ENCODE measurements around the gene ICAM1. TPM values are rescaled to one million over a fixed set of nuclear protein-coding genes. Genes with fewer than 3 reads are reported as not detected.

The ICAM1 gene
- total RNA-seq, 1 donor from 2014 or later = 37.4 TPM

DNA sequence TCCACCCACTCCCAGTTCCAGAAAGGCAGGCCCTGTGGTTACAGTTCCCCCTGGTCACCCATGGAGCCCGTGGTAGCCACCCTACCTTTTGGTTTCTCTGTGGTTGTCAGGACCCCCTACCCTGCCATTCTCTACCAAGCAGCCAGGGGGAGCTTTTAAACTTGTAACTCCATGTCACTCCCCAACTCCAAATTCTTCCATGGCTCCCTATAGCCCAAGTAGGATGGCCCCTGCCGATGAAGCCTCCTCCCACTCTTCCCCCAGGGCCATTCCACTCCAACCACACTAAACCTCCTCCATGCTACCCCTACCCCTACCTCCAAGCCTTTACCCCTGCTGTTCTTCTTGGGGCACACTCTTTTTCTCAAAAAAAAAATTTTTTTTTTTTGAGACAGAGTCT lies 42.0 kb upstream of the ICAM1 start:
- peaks cover 34% of the 10 kb centered on the region for H3K4me1 Mint-ChIP-seq
- ChIA-PET CTCF (interaction anchor here (1.5 to 8.1 kb wide), 2 partner anchors 18 to 21 kb away, joined by 5 to 93 read pairs; partner anchors contain the start of gene MRPL4), POLR2A (interaction anchor here (1.4 to 1.6 kb wide), 2 partner anchors 21 to 23 kb away, joined by 3 to 7 read pairs; partner anchors contain the start of gene MRPL4)
- no peaks in the 10 kb centered on the region for H3K9me3 Mint-ChIP-seq
- no peaks in the 10 kb centered on the region for H3K36me3 Mint-ChIP-seq (ENCODE audit: low read depth)
- intact Hi-C loops (cut with micrococcal nuclease) = loop anchor here (1.0 to 2.0 kb wide), 2 partner anchors 21 to 34 kb away; partner anchors contain the start of gene DNMT1
- H3K4me3 Mint-ChIP-seq = peak overlapping the region; percentile 44
- H3K27me3 Mint-ChIP-seq = no peaks in the 10 kb centered on the region
- ATAC-seq (ENCODE audit: low read depth) (peak; percentile 35), DNase-seq (no peak)
- TF ChIP-seq, protein P1, sequence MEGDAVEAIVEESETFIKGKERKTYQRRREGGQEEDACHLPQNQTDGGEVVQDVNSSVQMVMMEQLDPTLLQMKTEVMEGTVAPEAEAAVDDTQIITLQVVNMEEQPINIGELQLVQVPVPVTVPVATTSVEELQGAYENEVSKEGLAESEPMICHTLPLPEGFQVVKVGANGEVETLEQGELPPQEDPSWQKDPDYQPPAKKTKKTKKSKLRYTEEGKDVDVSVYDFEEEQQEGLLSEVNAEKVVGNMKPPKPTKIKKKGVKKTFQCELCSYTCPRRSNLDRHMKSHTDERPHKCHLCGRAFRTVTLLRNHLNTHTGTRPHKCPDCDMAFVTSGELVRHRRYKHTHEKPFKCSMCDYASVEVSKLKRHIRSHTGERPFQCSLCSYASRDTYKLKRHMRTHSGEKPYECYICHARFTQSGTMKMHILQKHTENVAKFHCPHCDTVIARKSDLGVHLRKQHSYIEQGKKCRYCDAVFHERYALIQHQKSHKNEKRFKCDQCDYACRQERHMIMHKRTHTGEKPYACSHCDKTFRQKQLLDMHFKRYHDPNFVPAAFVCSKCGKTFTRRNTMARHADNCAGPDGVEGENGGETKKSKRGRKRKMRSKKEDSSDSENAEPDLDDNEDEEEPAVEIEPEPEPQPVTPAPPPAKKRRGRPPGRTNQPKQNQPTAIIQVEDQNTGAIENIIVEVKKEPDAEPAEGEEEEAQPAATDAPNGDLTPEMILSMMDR (IDR thresholded peaks at IDR 0.05) = no peak
- no peak overlapping the region for H3K27ac Mint-ChIP-seq

DNA sequence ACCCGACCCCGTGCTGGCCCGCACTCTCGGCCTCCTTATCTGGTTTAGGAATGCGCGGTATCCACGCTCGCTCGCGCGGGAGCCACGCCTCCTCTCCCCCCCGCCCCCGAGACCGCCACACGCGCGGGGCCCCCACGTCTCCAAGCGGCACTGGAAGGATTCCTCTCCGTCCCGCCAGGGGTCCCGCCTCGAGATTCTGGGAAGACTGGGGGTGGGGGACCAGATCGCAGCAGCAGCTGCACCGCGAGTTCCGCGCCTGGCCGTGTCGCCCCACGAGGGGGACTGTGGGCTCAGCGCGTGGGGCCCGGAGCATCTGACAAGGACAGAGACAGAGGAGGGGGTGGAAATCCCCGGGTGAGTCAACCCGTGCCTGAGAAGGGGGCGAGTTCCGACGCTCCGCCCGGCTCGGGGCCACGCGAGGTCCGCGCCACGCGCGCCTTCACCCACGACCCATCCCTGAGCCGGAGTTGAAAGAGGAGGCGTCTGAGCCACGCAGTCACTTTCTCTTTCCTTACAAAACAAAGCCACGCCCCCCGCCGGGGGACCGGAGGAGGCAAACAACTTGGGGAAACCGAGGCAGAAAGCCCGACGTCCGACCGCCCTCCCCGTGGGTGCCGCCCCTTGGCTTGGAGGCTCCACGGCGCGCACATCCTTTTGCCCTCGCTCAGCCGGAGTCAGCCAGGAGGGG lies 40.6 kb upstream of the ICAM1 start:
- ATAC-seq (ENCODE audit: low read depth) = peak; percentile 54
- peak overlapping the region; percentile 46 for H3K27ac Mint-ChIP-seq
- no peaks in the 10 kb centered on the region for H3K27me3 Mint-ChIP-seq
- H3K9me3 Mint-ChIP-seq = no peaks in the 10 kb centered on the region
- intact Hi-C loops (cut with micrococcal nuclease) = loop anchor here (10.0 kb wide), 2 partner anchors 334 to 864 kb away; partner anchors contain the start of genes CDKN2D and KRI1
- H3K4me3 Mint-ChIP-seq = peak overlapping the region; percentile 84
- no peaks in the 10 kb centered on the region for H3K36me3 Mint-ChIP-seq (ENCODE audit: low read depth)
- CTCF ChIA-PET = interaction anchor here (8.1 kb wide), 1 partner anchor 20 kb away, joined by 93 read pairs; the partner anchor contains the start of gene MRPL4
- peak; percentile 46 for DNase-seq
- peaks cover 39% of the 10 kb centered on the region for H3K4me1 Mint-ChIP-seq
- TF ChIP-seq, protein P1 (IDR thresholded peaks at IDR 0.05) = no peak
- POLR2A ChIA-PET = interaction anchor here (0.5 to 1.3 kb wide), 2 partner anchors 10 to 461 kb away, joined by 4 to 10 read pairs; no protein-coding TSS in a partner anchor

DNA sequence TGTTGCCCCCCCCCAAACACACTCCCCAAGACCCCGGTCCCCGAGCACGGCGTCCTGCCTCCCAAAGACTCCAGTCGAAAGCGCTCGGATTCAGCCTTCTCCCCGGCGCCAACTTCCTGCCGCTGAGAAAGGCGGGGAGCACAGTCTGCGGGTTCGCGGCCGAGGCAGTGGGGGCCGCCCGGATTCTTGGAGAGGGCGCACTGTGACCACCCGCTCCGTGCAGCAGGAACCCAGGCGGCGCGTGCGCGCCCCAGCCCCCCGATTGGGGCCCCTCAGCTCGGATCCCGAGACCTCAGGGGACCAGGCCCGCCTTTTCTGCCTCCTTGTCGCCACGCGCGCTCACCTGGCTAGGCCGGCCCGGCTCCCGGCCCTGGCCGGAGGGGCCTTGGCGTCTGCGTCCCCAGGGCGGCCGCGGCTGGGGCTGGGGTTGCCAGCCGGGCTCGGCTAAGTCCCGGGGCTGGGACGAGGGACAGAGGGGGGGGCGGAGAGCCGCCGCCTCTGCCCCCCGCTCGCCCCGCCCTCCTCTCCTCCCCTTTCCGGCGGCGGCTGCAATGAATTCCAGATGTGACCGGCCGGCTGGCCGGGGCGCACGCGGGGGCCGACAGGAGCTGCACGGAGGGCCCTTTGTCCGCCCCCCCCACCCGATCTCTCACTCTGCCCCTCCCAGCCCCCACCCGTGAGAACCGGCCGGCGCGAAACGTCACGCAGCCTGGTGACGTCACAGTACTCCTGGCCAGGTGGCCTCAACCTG lies 39.9 kb upstream of the ICAM1 start, which contains the start of gene S1PR2:
TSS of gene S1PR2 (minus strand) at position 471 of the 751 bp plus-strand sequence. CDS start 6,426 bp downstream, outside the sequence.
- no peaks in the 10 kb centered on the region for H3K9me3 Mint-ChIP-seq
- peak; percentile 25 for ATAC-seq (ENCODE audit: low read depth)
- peak; percentile 64 for DNase-seq
- TF ChIP-seq, protein P1 (IDR thresholded peaks at IDR 0.05) = no peak
- POLR2A ChIA-PET = interaction anchor here (1.3 kb wide), 1 partner anchor 11 kb away, joined by 10 read pairs; no protein-coding TSS in a partner anchor
- H3K4me1 Mint-ChIP-seq = peaks cover 46% of the 10 kb centered on the region
- no peaks in the 10 kb centered on the region for H3K36me3 Mint-ChIP-seq (ENCODE audit: low read depth)
- intact Hi-C loops (cut with micrococcal nuclease) = loop anchor here (1.0 to 10.0 kb wide), 3 partner anchors 8 to 864 kb away; partner anchors contain the start of genes CDKN2D and KRI1
- peak within 1 kb of the TSS; percentile 46 for H3K27ac Mint-ChIP-seq
- H3K27me3 Mint-ChIP-seq = no peaks in the 10 kb centered on the region
- H3K4me3 Mint-ChIP-seq = peak within 1 kb of the TSS; percentile 84
- CTCF ChIA-PET = interaction anchor here (8.1 kb wide), 1 partner anchor 19 kb away, joined by 93 read pairs; the partner anchor contains the start of gene MRPL4

DNA sequence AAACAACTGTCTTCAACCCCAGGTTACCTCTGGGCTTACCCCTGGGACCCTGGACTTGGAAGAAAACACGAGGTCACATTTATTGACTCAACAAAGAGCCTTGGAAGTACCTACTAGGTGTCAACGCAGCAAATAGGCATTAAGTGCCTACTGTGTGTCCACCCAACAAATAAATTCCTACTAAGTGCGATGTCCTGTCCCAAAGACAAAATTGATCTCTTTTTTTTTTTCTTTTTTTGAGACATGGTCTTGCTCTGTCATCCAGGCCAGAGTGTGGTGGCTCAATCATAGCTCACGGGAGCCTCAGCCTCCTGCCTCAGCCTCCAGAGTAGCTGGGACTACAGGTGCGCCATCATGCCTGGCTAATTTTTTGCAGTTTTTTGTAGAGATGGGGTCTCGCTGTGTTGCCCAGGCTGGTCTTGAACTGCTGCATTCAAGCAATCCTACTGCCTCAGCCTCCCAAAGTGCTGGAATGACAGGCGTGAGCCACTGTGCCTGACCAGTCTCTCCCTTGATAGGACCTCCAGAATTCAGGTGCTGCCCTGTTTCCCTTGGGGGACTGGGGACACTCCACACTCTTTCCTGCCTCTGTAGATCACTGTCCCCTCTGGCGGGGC lies 39.2 kb upstream of the ICAM1 start:
- intact Hi-C loops (cut with micrococcal nuclease) = loop anchor here (1.0 to 10.0 kb wide), 3 partner anchors 8 to 863 kb away; partner anchors contain the start of genes CDKN2D and KRI1
- H3K36me3 Mint-ChIP-seq (ENCODE audit: low read depth) = no peaks in the 10 kb centered on the region
- peaks cover 53% of the 10 kb centered on the region for H3K4me1 Mint-ChIP-seq
- DNase-seq = no peak
- no peak for ATAC-seq (ENCODE audit: low read depth)
- no peaks in the 10 kb centered on the region for H3K27me3 Mint-ChIP-seq
- H3K4me3 Mint-ChIP-seq = peak overlapping the region; percentile 75
- TF ChIP-seq, protein P1 (IDR thresholded peaks at IDR 0.05) = no peak
- no peak overlapping the region for H3K27ac Mint-ChIP-seq
- no peaks in the 10 kb centered on the region for H3K9me3 Mint-ChIP-seq
- ChIA-PET POLR2A (interaction anchor here (0.6 to 1.3 kb wide), 5 partner anchors 8 to 136 kb away, joined by 3 to 10 read pairs (median 3); no protein-coding TSS in a partner anchor), CTCF (interaction anchor here (8.1 kb wide), 1 partner anchor 19 kb away, joined by 93 read pairs; the partner anchor contains the start of gene MRPL4)

Measured in activated B cell treated with CpG ODN at 0.5 μM for 24 hours (primary cell).